Uterus (tissue), 4 donors: ENCODE data around the gene GTPBP4. TPM values are rescaled to one million over a fixed set of nuclear protein-coding genes. Genes with fewer than 3 reads are reported as not detected.

ENCODE experiments used
- DNase-seq, 2 donors: peaks; one replicate each; pipeline ENCODE4 v3.0.0-alpha.2; 2019 to 2020
- H3K27ac ChIP-seq, 2 donors: fragments of 200-600 bp; sonication (generic); 1 replicate in 1 of 2; 2 replicates in 1 of 2; pipeline ENCODE4 v1.5.1; 2016 to 2018
- H3K27me3 ChIP-seq, 2 donors: fragments of 200-600 bp; sonication (generic); one replicate each; pipeline ENCODE4 v1.5.1; 2018 to 2019; ENCODE audit warnings: control low read depth in 1 of 2
- H3K36me3 ChIP-seq, 2 donors: fragments of 200-600 bp; sonication (generic); one replicate each; pipeline ENCODE4 v1.5.1; 2019; ENCODE audit warnings: control low read depth in 1 of 2
- H3K4me1 ChIP-seq, 2 donors: fragments of 200-600 bp; sonication (generic); one replicate each; pipeline ENCODE4 v1.5.1; 2018 to 2019; ENCODE audit warnings: control low read depth in 1 of 2
- H3K4me3 ChIP-seq, 2 donors: fragments of 200-600 bp; sonication (generic); 1 replicate in 1 of 2; 2 replicates in 1 of 2; pipeline ENCODE4 v1.5.1; 2018 to 2019; ENCODE audit warnings: mild to moderate bottlenecking in 1 of 2
- H3K9me3 ChIP-seq, 2 donors: fragments of 200-600 bp; sonication (generic); one replicate each; pipeline ENCODE4 v1.5.1; 2019; ENCODE audit warnings: control low read depth in 1 of 2
- POLR2A ChIP-seq, 2 donors: fragments of 450-650 bp; IDR thresholded peaks; one replicate each; pipeline ENCODE4 v1.6.1; 2016; ENCODE audit warnings: antibody characterized with exemption in 2 of 2, mild to moderate bottlenecking in 1 of 2, moderate library complexity in 1 of 2
- intact Hi-C: fragments of 100-400 bp; cut with DNase I; formaldehyde crosslinking; loops from one replicate; pipeline ENCODE4 v1.15.1; 2023; ENCODE audit warnings: low total_unique reads
- total RNA-seq, 4 donors: library from RNA; depleted of rRNA in 3 of 4; stranded (reverse); fragments of >200 nt in 3 of 4; gene quantifications; one replicate each; pipeline versions ENCODE4 v1.1.0 to v1.2.4, GENCODE V29; 2014 to 2023
- TF ChIP-seq, protein P1 (sequence below), 4 experiments: fragments of 200-600 bp in 2 of 4; fragments of 450-650 bp in 2 of 4; sonication (generic) in 2 of 4; IDR thresholded peaks; one replicate each; pipeline ENCODE4 v1.5.1; 2016 to 2019; ENCODE audit warnings: antibody characterized with exemption in 4 of 4, mild to moderate bottlenecking in 2 of 4, moderate library complexity in 1 of 4
- donor health status: DM: yes; HTN: yes; CAD: no.

The GTPBP4 gene
- total RNA-seq, 4 donors from 2014 or later, result 10.5 to 49.0 (median 20.1) TPM

DNA sequence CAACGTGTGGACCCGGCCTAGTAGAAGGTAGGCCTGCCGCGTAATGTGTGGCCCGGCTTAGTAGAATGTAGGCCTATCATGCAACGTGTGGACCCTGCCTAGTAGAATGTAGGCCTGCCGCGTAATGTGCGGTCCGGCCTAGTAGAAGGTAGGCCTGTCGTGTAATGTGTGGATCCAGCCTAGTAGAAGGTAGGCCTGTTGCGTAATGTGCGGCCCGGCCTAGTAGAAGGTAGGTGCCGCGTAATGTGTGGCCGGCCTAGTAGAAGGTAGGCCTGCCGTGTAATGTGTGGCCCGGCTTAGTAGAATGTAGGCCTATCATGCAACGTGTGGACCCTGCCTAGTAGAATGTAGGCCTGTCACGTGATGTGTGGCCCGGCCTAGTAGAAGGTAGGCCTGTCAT, 11.9 kb upstream of the GTPBP4 start:
- intact Hi-C loops, result no loop called here
- Histone ChIP-seq H3K27me3 (no peaks in the 10 kb centered on the region), H3K4me3 (no peak overlapping the region), H3K36me3 (no peaks in the 10 kb centered on the region), H3K27ac (no peak overlapping the region), H3K9me3 (peaks cover 0 to 8% of the 10 kb centered on the region in 2 donors), H3K4me1 (no peaks in the 10 kb centered on the region)
- DNase-seq, result no peak
- no peak for TF ChIP-seq POLR2A (IDR thresholded peaks at IDR 0.05)
- TF ChIP-seq, protein P1, sequence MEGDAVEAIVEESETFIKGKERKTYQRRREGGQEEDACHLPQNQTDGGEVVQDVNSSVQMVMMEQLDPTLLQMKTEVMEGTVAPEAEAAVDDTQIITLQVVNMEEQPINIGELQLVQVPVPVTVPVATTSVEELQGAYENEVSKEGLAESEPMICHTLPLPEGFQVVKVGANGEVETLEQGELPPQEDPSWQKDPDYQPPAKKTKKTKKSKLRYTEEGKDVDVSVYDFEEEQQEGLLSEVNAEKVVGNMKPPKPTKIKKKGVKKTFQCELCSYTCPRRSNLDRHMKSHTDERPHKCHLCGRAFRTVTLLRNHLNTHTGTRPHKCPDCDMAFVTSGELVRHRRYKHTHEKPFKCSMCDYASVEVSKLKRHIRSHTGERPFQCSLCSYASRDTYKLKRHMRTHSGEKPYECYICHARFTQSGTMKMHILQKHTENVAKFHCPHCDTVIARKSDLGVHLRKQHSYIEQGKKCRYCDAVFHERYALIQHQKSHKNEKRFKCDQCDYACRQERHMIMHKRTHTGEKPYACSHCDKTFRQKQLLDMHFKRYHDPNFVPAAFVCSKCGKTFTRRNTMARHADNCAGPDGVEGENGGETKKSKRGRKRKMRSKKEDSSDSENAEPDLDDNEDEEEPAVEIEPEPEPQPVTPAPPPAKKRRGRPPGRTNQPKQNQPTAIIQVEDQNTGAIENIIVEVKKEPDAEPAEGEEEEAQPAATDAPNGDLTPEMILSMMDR (IDR thresholded peaks at IDR 0.05), result no peak

DNA sequence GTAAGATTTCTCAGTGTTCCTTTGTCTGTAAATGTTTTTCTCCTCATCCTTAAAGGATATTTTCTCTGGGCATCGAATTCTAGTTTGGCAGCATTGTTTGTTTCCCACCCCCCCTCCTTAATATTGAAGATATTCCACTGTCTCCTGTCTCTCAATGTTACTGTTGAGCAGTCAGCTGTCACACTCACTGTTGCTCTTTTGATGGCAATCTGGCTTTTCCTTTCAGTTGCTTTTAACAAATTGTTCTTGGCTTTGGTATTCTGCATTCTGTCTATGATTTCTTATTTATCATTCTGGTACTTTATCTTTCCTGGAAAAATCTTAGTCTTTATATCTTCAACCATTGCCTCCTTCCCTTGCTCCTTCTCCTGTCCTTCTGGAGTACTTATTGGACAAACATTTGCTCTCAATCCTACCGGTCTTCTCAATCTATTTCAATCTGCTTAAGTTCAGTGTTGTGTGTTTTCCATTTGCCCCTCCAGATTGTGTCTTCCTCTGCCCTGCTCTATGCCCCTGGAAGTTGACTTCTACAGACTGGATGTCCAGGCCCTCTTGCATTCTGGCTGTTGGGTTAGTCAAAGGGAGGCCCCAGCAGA, 9.3 kb upstream of the GTPBP4 start:
- intact Hi-C loops, result no loop called here

DNA sequence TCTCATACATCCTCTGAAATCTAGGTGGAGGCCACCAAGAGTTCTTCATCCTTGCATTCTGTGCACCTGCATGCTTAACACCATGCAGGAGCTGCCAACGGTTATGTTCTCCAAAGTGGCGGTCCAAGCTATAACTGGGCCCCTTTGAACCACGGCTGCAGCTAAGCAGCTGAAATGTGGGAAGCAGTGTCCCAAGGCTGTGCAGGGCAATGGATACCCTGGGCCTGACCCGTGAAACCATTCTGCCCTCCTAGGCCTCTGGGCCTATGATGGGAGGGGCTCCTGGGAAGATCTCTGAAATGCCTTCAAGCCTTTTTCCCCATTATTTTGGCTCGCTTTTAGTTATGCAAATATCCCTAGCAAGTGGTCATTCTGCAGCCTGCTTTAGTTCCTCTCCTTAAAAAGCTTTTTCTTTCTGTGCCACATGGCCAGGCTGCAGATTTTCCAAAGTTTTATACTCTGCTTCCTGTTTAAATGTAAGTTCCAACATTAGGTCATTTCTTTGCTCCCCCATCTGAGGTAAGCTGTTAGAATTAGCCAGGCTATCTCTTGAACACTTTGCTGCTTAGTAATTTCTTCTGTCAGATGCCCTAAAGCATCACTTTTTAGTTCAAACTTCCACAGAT, 7.7 kb upstream of the GTPBP4 start:
- no peaks in the 10 kb centered on the region for H3K4me1 ChIP-seq
- DNase-seq, result no peak
- H3K27ac ChIP-seq, result no peak overlapping the region
- H3K4me3 ChIP-seq, result no peak overlapping the region
- intact Hi-C loops, result loop anchor here (10.0 kb wide), 1 partner anchor 74 kb away; the partner anchor contains the start of gene WDR37
- H3K9me3 ChIP-seq, result peaks cover 0 to 8% of the 10 kb centered on the region in 2 donors
- H3K36me3 ChIP-seq, result no peaks in the 10 kb centered on the region
- no peak for TF ChIP-seq POLR2A (IDR thresholded peaks at IDR 0.05)
- TF ChIP-seq, protein P1 (IDR thresholded peaks at IDR 0.05), result no peak
- no peaks in the 10 kb centered on the region for H3K27me3 ChIP-seq

More for the DNA sequence above, 9.3 kb upstream of the GTPBP4 start:
- H3K4me3 ChIP-seq, result no peak overlapping the region
- TF ChIP-seq, protein P1 (IDR thresholded peaks at IDR 0.05), result no peak
- no peak for TF ChIP-seq POLR2A (IDR thresholded peaks at IDR 0.05)
- no peaks in the 10 kb centered on the region for H3K27me3 ChIP-seq
- no peaks in the 10 kb centered on the region for H3K4me1 ChIP-seq
- H3K36me3 ChIP-seq, result no peaks in the 10 kb centered on the region
- H3K9me3 ChIP-seq, result peaks cover 0 to 8% of the 10 kb centered on the region in 2 donors
- no peak for DNase-seq
- H3K27ac ChIP-seq, result no peak overlapping the region

DNA sequence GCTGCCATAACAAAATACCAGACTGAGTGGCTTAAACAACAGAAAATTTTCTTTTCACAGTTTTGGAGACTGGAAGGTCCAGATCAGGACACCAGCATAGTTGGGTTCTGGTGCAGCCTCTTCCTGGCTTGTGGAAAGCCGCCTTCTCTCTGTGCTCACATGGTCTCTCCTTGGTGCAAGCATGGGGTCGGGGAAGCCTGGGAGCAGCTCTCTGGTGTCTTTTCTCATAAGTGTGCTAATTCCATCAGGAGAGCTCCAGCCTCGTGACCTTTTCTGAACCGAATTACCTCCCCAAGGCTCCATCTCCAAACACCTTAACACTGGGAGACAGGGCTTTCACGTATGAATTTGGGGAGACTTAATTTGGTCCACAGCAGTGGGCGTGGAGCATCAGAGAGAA, 4.8 kb upstream of the GTPBP4 start:
- DNase-seq, result no peak
- no peaks in the 10 kb centered on the region for H3K27me3 ChIP-seq
- H3K4me3 ChIP-seq, result no peak overlapping the region
- intact Hi-C loops, result loop anchor here (10.0 kb wide), 1 partner anchor 71 kb away; the partner anchor contains the start of gene WDR37
- H3K4me1 ChIP-seq, result peaks cover 4% of the 10 kb centered on the region in 2 donors
- H3K27ac ChIP-seq, result no peak overlapping the region
- TF ChIP-seq, protein P1 (IDR thresholded peaks at IDR 0.05), result no peak
- no peak for TF ChIP-seq POLR2A (IDR thresholded peaks at IDR 0.05)
- H3K36me3 ChIP-seq, result no peaks in the 10 kb centered on the region
- H3K9me3 ChIP-seq, result peaks cover 0 to 8% of the 10 kb centered on the region in 2 donors

DNA sequence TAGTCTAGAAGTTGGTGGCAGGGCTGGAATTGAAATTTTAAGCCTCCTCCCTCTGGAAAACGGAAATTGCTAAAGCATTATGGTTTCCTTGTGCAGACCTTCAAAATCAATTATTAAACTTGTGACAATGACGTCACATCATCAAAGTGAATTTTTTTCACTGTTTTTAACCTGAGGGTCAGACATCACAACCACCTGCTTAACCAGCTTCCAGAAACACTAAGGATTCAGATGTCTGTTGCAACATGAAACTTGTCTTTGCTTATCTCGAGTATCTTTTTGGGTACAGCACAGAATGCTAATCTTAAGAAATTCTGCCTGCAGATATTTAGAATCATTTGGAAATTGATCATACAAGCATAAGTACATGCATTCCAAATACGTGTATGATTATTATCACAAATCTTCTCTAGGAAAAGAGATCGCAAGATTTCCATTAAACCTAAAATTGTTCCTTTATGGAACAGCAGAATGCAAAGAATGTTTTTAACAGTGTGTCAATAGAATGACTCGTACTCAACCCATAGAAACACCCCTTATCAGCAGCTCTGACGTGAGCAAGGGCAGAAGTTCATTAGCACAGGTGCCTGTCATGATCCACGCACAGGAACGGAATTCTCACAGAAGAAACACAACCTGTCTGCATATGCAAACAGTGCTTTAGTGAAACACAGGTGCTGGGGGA, 4.1 kb upstream of the GTPBP4 start:
- no peak for DNase-seq
- no peak for TF ChIP-seq POLR2A (IDR thresholded peaks at IDR 0.05)
- TF ChIP-seq, protein P1 (IDR thresholded peaks at IDR 0.05), result no peak
- Histone ChIP-seq H3K4me3 (no peak overlapping the region), H3K4me1 (peaks cover 4 to 5% of the 10 kb centered on the region in 2 donors), H3K27me3 (no peaks in the 10 kb centered on the region), H3K9me3 (peaks cover 0 to 2% of the 10 kb centered on the region in 2 donors), H3K27ac (no peak overlapping the region), H3K36me3 (no peaks in the 10 kb centered on the region)
- intact Hi-C loops, result loop anchor here (10.0 kb wide), 1 partner anchor 71 kb away; the partner anchor contains the start of gene WDR37
